KMS-11 (cell line): Measurements from ENCODE around the gene FGF11.

Experiments
- H2AFZ ChIP-seq: fragments of 200-600 bp; sonication (generic); 2 replicates; pipeline ENCODE4 v1.6.1; 2016; ENCODE audit warnings: antibody characterized with exemption, mixed run types, low read depth
- H3K27ac ChIP-seq: fragments of 200-600 bp; sonication (generic); 2 replicates; pipeline ENCODE4 v1.6.1; 2016; ENCODE audit warnings: mild to moderate bottlenecking, mixed run types
- H3K27me3 ChIP-seq: fragments of 200-600 bp; sonication (generic); 2 replicates; pipeline ENCODE4 v1.6.1; 2017; ENCODE audit warnings: mild to moderate bottlenecking, low read depth, mixed run types, moderate library complexity; ENCODE audit not compliant: insufficient read depth
- H3K36me3 ChIP-seq: fragments of 200-600 bp; sonication (generic); 2 replicates; pipeline ENCODE4 v1.6.1; 2017; ENCODE audit warnings: mild to moderate bottlenecking, mixed run types; ENCODE audit not compliant: insufficient read depth
- H3K4me1 ChIP-seq: fragments of 200-600 bp; sonication (generic); 2 replicates; pipeline ENCODE4 v1.6.1; 2016; ENCODE audit warnings: mild to moderate bottlenecking, low read depth, mixed run types; ENCODE audit not compliant: poor library complexity, severe bottlenecking
- H3K4me2 ChIP-seq: fragments of 200-600 bp; sonication (generic); 2 replicates; pipeline ENCODE4 v1.7.0; 2016; ENCODE audit warnings: mild to moderate bottlenecking, mixed run types
- H3K4me3 ChIP-seq: fragments of 200-600 bp; sonication (generic); IDR thresholded peaks from 2 replicates; pipeline ENCODE4 v1.6.1; 2017; ENCODE audit warnings: low read depth, low read length, mixed read lengths; ENCODE audit not compliant: insufficient read depth
- H3K79me2 ChIP-seq: fragments of 200-600 bp; sonication (generic); 2 replicates; pipeline ENCODE4 v1.6.1; 2016; ENCODE audit warnings: low read depth, mixed run types; ENCODE audit not compliant: insufficient read depth
- H3K9ac ChIP-seq: fragments of 200-600 bp; sonication (generic); 2 replicates; pipeline ENCODE4 v1.6.1; 2016; ENCODE audit warnings: mild to moderate bottlenecking, mixed run types
- H4K20me1 ChIP-seq: fragments of 200-600 bp; sonication (generic); 2 replicates; pipeline ENCODE4 v1.6.1; 2016; ENCODE audit warnings: mild to moderate bottlenecking, mixed run types; ENCODE audit not compliant: insufficient read depth
- TF ChIP-seq, protein P1 (sequence below): fragments of 200-600 bp; sonication (generic); conservative IDR thresholded peaks from 2 replicates; pipeline ENCODE4 v1.6.1; 2017; ENCODE audit warnings: low read depth, mild to moderate bottlenecking, antibody characterized with exemption, low read length, moderate library complexity, mixed read lengths

Gene FGF11

DNA sequence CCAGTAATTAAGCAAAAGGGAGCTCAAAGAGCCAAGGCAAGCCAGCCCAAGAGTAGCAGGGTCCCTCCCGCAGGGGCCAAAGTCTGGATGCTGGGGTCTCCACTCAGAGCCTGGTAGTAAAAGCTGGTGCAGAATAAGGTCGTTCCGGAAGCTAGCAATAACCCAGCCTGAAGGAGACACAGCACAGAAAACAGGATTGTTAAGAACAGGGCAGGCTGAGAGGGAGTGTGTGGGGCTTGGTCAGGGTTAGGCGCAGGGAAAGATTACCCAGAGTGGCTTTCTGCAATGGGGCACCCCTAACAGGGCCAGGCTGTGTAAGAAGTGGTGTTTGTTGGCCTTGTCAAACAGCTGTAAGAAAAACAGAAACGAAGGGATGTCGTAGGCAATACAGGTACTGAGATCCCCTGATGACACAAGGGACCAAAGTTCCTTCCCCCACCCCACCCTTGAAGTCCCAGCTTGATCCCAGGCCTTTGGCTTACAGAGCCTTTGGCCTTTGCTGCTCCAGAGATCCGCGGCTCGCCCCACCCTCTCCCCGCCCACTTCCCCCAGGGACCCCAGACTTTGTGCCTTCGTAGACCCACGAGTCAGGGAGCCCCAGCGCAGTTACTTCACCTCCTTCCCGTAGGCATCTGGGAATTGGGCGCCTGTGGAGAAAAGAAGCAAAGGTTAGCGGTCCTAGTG lies 36.1 kb upstream of the FGF11 start:
- H3K79me2 ChIP-seq, result no peaks in the 10 kb centered on the region
- no peak overlapping the region for H2AFZ ChIP-seq
- no peak overlapping the region for H3K4me3 ChIP-seq
- no peak overlapping the region for H3K4me2 ChIP-seq
- H3K4me1 ChIP-seq, result no peaks in the 10 kb centered on the region
- TF ChIP-seq, protein P1, sequence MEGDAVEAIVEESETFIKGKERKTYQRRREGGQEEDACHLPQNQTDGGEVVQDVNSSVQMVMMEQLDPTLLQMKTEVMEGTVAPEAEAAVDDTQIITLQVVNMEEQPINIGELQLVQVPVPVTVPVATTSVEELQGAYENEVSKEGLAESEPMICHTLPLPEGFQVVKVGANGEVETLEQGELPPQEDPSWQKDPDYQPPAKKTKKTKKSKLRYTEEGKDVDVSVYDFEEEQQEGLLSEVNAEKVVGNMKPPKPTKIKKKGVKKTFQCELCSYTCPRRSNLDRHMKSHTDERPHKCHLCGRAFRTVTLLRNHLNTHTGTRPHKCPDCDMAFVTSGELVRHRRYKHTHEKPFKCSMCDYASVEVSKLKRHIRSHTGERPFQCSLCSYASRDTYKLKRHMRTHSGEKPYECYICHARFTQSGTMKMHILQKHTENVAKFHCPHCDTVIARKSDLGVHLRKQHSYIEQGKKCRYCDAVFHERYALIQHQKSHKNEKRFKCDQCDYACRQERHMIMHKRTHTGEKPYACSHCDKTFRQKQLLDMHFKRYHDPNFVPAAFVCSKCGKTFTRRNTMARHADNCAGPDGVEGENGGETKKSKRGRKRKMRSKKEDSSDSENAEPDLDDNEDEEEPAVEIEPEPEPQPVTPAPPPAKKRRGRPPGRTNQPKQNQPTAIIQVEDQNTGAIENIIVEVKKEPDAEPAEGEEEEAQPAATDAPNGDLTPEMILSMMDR, result no peak
- no peaks in the 10 kb centered on the region for H3K27me3 ChIP-seq
- H4K20me1 ChIP-seq, result no peaks in the 10 kb centered on the region
- H3K36me3 ChIP-seq, result no peaks in the 10 kb centered on the region
- no peak overlapping the region for H3K9ac ChIP-seq
- H3K27ac ChIP-seq, result no peak overlapping the region

DNA sequence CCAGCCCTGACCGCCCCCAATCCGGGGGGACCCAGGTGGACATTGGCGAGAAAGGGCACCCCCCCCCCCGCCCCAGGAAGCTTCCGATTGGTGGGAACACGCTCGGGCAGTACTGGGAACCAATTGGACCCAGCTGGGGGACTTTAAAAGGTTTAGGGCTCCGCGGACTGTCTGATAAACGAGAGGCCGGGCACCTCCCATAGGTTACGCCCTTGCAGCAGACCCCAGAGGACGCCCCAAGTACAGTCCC lies 35.7 kb upstream of the FGF11 start:
- Histone ChIP-seq H4K20me1 (no peaks in the 10 kb centered on the region), H3K4me1 (no peaks in the 10 kb centered on the region), H2AFZ (no peak overlapping the region), H3K36me3 (no peaks in the 10 kb centered on the region), H3K79me2 (no peaks in the 10 kb centered on the region), H3K27me3 (no peaks in the 10 kb centered on the region), H3K27ac (no peak overlapping the region), H3K4me3 (no peak overlapping the region), H3K9ac (no peak overlapping the region), H3K4me2 (no peak overlapping the region)
- TF ChIP-seq, protein P1, result no peak

DNA sequence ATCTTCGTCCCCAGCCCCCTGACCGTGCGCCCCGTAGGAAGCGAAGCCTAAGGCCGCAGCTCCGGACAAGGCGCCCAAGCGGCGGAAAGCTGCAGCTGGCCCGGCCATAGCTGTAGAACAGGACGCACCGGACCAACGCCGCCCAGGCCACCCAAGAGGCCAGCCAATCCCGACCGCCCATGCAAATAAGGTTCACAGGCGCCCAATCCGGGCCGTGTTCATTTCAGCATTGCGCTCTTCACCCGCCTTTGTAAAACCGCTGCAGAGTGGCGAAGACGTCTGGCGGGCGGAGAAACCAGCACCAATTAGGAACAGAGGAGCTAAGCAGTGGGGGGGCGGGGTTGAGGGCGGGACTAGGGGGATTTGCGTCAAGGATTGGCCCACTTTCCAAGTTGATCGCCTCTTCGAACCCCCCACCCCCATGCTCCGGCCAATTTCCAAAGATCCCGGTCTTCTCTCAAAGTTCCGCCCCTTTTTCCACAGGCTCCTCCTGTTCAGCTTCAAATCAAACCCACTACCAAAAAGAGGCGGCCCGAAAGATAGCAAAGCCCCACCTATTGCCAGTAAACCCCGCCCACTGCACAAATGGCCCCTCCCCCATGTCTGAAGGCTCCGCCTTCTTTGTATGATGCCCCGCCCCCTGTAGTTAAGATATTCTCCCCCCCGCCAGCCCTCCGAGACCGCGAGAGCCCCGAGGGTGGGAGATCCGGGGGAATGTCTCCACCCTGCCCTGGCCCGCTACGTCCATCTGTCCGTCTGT lies 35.2 kb upstream of the FGF11 start, which contains the start of gene TMEM256:
TMEM256 (minus strand) TSS at position 121 of the 760 bp plus-strand sequence; CDS start at position 108, 13 bp downstream.
- Histone ChIP-seq H3K27ac (no peak within 1 kb of the TSS), H2AFZ (no peak within 1 kb of the TSS), H3K27me3 (no peaks in the 10 kb centered on the region), H3K4me1 (no peaks in the 10 kb centered on the region), H3K9ac (no peak within 1 kb of the TSS), H4K20me1 (no peaks in the 10 kb centered on the region), H3K4me2 (no peak within 1 kb of the TSS), H3K79me2 (no peaks in the 10 kb centered on the region), H3K36me3 (no peaks in the 10 kb centered on the region), H3K4me3 (no peak within 1 kb of the TSS)
- TF ChIP-seq, protein P1, result no peak

DNA sequence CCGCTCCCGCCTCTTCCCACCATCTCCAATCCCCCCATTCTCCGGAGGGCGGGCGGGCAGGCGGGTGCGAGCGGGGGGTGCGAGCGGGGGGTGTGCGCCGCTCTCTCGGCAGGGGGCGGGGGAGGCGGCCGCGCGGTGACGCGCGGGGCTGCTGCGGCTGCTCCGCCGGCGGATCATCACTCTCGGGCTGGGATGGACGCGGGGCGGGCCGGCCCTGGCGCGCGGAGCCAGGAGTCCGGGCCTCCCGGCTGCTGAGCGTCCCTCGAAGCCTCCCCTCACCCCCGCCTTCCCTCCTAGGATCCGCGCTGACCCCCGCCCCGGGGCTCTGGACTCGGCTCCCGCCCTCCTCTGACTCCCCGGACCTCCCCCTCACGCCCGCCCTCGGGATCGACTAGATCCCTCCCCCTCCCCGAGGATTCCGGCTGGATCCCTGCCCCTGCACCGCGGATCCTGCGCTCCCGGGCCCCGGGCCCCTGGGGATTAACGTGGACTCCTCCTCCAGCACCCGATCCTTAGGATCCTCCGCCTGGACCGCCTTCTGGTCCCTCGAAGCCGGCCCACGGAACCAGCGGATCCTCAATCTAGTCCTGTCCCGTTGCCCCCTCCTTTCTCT lies 34.5 kb upstream of the FGF11 start:
- no peaks in the 10 kb centered on the region for H4K20me1 ChIP-seq
- H3K4me2 ChIP-seq, result no peak overlapping the region
- H3K4me3 ChIP-seq, result no peak overlapping the region
- TF ChIP-seq, protein P1, result no peak
- no peaks in the 10 kb centered on the region for H3K27me3 ChIP-seq
- no peak overlapping the region for H2AFZ ChIP-seq
- no peak overlapping the region for H3K27ac ChIP-seq
- no peaks in the 10 kb centered on the region for H3K36me3 ChIP-seq
- no peaks in the 10 kb centered on the region for H3K79me2 ChIP-seq
- H3K4me1 ChIP-seq, result no peaks in the 10 kb centered on the region
- no peak overlapping the region for H3K9ac ChIP-seq
